Thyroid gland (tissue), 4 donors: ENCODE results near the gene GABRE.

Experiments used
- CTCF ChIP-seq, 6 experiments: fragments of 200-600 bp in 3 of 6; fragments of 450-650 bp in 3 of 6; sonication (generic) in 3 of 6; IDR thresholded peaks; one replicate each; pipeline ENCODE4 v1.5.1; 2016 to 2019; ENCODE audit warnings: antibody characterized with exemption in 6 of 6, mild to moderate bottlenecking in 2 of 6, inconsistent platforms in 1 of 6, moderate library complexity in 1 of 6
- POLR2A ChIP-seq, 2 donors: fragments of 450-650 bp; IDR thresholded peaks; one replicate each; pipeline ENCODE4 v1.6.1; 2017; ENCODE audit warnings: antibody characterized with exemption in 2 of 2, mild to moderate bottlenecking in 2 of 2, moderate library complexity in 1 of 2

DNA sequence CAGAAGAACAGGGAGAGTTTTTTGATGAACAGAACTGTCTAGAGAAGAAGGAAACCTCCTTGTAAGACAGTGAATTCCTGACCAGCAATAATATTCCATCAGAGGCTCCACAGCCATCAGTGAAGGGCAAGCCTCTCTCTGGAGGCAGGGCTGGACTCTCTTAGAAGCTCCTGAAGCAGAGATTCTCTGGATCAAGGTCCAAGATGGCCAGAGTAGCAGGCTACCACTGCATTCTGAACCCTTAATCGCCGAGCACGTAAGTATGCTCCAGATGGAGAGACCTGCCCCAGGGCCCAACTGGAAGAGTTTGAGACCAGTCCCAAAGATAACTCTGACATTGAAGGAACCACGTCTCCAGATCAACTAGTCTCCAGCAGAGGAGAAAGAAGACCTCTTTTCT lies 16.4 kb downstream of the GABRE start:
- TF ChIP-seq CTCF (IDR thresholded peaks at IDR 0.05) = no peak
- TF ChIP-seq POLR2A (IDR thresholded peaks at IDR 0.05) = no peak
